ENCODE results near the gene ASB15. TPM values are rescaled to one million over a fixed set of nuclear protein-coding genes. Genes with fewer than 3 reads are reported as not detected.
A peak's percentile ranks its signal among the peaks of the same experiment; 100 is the strongest.

Gene ASB15
- total and polyA plus RNA-seq, 12 donors = 0.99 to 80.6 (median 53.4) TPM

DNA sequence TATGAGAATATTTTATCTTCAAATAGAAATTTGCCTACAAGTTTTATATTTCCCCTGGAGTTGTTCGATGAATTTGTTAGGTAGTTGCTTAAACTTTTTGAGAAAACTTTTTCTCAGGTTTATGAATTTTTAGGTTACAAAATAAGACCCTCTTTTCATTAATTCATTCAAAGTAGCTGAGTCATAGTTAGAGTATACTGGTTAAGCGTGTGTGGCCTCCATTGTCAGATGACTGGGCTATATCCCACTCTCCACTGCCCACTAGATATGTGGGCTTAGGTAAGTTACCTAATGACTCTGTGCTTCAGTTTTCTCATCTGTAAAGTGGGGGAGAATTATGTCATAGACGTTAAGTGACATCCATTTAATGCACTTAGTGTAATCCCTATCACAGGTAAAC is 1.0 kb downstream of the ASB15 start:
- Histone ChIP-seq H3K4me3 (peak overlapping the region in 9 of 10 donors; percentile 14 to 52 (median 44)), H3K27me3 (no peaks in the 10 kb centered on the region), H3K27ac (peak overlapping the region in 7 of 10 donors; percentile 49 to 87 (median 75)), H3K4me1 (peaks cover 0 to 24% (median 0%) of the 10 kb centered on the region in 9 donors), H3K36me3 (no peaks in the 10 kb centered on the region), H3K9me3 (no peaks in the 10 kb centered on the region)
- TF ChIP-seq, protein P1, sequence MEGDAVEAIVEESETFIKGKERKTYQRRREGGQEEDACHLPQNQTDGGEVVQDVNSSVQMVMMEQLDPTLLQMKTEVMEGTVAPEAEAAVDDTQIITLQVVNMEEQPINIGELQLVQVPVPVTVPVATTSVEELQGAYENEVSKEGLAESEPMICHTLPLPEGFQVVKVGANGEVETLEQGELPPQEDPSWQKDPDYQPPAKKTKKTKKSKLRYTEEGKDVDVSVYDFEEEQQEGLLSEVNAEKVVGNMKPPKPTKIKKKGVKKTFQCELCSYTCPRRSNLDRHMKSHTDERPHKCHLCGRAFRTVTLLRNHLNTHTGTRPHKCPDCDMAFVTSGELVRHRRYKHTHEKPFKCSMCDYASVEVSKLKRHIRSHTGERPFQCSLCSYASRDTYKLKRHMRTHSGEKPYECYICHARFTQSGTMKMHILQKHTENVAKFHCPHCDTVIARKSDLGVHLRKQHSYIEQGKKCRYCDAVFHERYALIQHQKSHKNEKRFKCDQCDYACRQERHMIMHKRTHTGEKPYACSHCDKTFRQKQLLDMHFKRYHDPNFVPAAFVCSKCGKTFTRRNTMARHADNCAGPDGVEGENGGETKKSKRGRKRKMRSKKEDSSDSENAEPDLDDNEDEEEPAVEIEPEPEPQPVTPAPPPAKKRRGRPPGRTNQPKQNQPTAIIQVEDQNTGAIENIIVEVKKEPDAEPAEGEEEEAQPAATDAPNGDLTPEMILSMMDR (IDR thresholded peaks at IDR 0.05) = no peak
- WGBS, 2 donors = 64 to 73% methylated on average over 3 of the region's 3 CpGs
- ATAC-seq (peak in 2 of 8 donors; percentile 32 to 49), DNase-seq (no peak)
- intact Hi-C loops (cut with DNase I) = no loop called here

DNA sequence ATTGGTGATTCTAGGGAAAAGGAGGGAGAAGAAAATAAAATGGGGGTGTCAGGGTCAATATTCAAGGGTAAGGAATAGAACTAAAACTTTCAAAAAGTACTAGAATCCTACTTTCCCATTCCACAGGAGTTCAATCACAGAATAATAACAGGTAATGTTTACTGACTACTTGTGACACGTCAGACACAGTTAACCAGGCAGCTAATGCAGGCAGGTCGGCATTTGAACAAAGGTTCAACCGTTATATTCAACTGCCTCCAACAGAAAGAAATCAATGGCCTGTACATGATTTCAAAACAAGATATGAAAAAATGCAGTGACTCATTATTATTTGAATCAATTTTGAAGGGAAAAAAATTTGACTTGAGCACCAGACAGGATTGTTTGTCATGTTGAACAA is 3.1 kb downstream of the ASB15 start:
- TF ChIP-seq, protein P1 (IDR thresholded peaks at IDR 0.05) = no peak
- Histone ChIP-seq H3K4me1 (peaks cover 0 to 28% (median 0%) of the 10 kb centered on the region in 9 donors), H3K27ac (peak overlapping the region in 1 of 10 donors; percentile 18), H3K9me3 (no peaks in the 10 kb centered on the region), H3K27me3 (no peaks in the 10 kb centered on the region), H3K36me3 (no peaks in the 10 kb centered on the region), H3K4me3 (no peak overlapping the region)
- ATAC-seq (no peak), DNase-seq (no peak)
- WGBS, 2 donors = 42 to 60% methylated on average over 3 of the region's 3 CpGs
- intact Hi-C loops (cut with DNase I) = no loop called here

DNA sequence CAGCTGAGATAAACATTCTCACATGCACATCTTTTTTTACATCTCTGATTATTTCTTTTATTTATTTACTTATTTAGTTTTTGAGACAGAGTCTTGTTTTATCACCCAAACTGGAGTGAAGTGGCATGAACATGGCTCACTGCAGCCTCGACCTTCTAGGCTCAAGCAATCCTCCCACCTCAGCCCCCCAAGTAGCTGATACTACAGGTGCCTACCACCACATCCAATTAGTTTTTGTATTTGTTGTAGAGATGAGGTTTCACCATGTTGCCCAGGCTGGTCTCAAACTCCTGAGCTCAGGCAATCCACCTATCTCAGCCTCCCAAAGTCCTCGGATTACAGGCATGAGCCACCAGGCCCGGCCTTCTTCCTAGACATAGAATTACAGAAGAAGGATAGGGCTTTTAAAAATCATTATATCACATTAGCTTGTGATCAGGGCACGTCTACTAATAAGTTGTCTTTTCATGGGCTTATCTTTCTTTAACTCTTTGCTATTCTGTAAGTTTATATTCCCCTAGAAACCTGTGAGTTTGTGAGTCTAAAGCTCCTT is 5.9 kb downstream of the ASB15 start:
- TF ChIP-seq, protein P1 (IDR thresholded peaks at IDR 0.05) = no peak
- Histone ChIP-seq H3K4me3 (no peak overlapping the region), H3K4me1 (peaks cover 0 to 43% (median 0%) of the 10 kb centered on the region in 9 donors)

DNA sequence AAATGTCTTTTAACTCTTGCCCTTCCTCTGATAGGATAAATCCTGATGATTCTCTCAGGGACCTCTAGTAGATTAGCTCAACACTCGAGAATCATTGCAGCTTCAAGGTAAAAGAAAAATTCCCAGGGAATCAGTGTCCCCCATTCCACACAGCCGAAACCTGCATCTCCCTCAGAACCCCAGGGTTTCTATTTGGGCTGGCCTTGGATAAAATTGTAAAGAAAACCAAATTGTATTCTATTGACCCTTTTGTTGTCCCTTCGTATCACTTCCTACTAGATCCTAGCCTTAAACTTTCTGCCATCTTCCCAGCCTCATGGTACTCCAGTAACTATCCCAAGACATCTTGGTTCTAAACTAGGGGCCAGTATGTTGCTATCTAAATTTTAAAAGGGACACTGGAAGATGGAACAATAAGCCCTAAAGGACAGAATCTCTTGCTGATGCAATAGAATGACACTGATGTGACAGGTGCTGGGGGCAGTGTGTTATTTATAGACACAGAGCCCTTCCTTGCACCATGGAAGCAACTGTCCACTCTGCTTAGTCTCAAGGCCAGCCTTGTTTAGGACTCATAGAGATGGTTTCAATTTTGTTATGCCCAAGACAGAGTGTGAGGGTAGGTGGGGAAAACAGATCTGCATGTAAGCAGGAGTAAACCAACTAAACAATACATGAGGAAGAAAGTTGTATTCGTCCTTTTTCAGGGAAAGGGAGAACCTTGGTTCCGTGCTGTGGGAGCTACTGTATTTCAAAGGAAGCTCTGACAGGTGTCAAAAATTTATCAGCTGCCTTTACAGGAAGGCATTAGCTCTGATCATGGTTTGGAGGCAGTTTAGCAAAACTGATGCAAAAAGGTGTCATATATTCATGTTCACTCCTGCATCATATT is 7.6 kb downstream of the ASB15 start:
- intact Hi-C loops (cut with DNase I) = no loop called here
- H3K4me1 ChIP-seq = peaks cover 0 to 42% (median 0%) of the 10 kb centered on the region in 9 donors
- H3K27ac ChIP-seq = peak overlapping the region in 5 of 10 donors; percentile 16 to 66 (median 49)
- H3K27me3 ChIP-seq = no peaks in the 10 kb centered on the region
- 67 to 70% methylated on average over 5 of the region's 5 CpGs for WGBS, 2 donors
- H3K9me3 ChIP-seq = no peaks in the 10 kb centered on the region
- DNase-seq (no peak), ATAC-seq (peak in 6 of 8 donors; percentile 58 to 88 (median 82))
- no peak overlapping the region for H3K4me3 ChIP-seq
- TF ChIP-seq, protein P1 (IDR thresholded peaks at IDR 0.05) = no peak
- H3K36me3 ChIP-seq = no peaks in the 10 kb centered on the region

More for the DNA sequence above, 5.9 kb downstream of the ASB15 start:
- intact Hi-C loops (cut with DNase I) = no loop called here
- Histone ChIP-seq H3K9me3 (no peaks in the 10 kb centered on the region), H3K36me3 (no peaks in the 10 kb centered on the region), H3K27me3 (no peaks in the 10 kb centered on the region), H3K27ac (peak overlapping the region in 2 of 10 donors; percentile 7 to 18)
- DNase-seq = no peak
- ATAC-seq = no peak
- 73 to 76% methylated on average over 4 of the region's 4 CpGs for WGBS, 2 donors
